GM21528 (cell line): ENCODE results near the gene SRCAP.

Experiments
- ATAC-seq: cut with Tn5 transposase; IDR thresholded peaks from one replicate; pipeline ENCODE4 v1.9.1; 2021; ENCODE audit warnings: mild to moderate bottlenecking, moderate library complexity; ENCODE audit not compliant: unreplicated experiment, low FRiP score

Gene SRCAP

GRCh38 chr16:30769379-30770089, 70.6 kb downstream of the SRCAP start:
- ATAC-seq: no peak

DNA sequence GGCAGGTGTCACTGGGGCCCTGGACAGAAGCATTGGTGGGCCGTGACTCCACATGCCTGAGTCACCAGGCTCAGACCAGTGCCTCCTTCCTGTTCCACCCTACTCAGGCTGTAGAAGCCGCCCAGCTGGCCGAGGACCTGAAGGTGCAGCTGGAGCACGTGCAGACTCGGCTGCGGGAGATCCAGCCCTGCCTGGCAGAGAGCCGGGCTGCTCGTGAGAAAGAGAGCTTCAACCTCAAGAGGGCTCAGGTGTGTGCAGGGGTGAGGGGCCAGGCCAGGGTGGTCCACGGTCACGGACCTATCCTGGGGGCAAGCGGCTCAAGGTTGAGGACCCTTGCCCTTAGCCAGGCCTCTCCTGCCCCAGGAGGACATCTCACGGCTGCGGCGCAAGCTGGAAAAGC, 72.8 kb downstream of the SRCAP start:
- ATAC-seq: no peak

DNA sequence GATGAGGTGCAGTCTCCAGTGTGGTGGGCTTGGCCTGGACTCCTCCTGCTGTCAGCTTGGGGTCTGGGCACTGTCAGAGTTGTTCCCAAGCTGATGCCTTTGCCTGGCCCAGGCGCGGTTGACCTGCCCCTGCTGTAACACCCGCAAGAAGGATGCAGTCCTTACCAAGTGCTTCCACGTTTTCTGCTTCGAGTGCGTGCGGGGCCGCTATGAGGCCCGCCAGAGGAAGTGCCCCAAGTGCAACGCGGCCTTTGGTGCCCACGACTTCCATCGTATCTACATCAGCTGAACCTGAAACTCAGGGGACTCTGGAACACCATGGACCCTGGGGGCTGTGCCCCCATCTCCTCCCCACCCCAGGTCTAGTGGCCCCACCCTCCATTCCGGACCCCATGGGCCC, 74.9 kb downstream of the SRCAP start:
- no peak for ATAC-seq

GRCh38 chr16:30774367-30775130, 75.6 kb downstream of the SRCAP start:
- no peak for ATAC-seq

DNA sequence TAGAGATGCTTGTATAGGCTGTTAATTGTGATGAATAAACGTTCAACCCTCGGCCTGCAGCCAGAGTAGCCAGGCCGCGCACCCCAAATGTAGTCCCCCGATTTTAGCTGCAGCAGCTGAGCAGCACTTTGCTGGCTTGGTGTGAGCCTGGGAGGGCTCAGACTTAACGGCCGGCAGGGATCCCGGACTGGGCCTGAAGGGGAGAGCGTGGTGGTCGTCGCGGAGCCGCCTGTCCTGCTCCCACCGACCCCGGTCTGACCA, 76.1 kb downstream of the SRCAP start:
- ATAC-seq: no peak

DNA sequence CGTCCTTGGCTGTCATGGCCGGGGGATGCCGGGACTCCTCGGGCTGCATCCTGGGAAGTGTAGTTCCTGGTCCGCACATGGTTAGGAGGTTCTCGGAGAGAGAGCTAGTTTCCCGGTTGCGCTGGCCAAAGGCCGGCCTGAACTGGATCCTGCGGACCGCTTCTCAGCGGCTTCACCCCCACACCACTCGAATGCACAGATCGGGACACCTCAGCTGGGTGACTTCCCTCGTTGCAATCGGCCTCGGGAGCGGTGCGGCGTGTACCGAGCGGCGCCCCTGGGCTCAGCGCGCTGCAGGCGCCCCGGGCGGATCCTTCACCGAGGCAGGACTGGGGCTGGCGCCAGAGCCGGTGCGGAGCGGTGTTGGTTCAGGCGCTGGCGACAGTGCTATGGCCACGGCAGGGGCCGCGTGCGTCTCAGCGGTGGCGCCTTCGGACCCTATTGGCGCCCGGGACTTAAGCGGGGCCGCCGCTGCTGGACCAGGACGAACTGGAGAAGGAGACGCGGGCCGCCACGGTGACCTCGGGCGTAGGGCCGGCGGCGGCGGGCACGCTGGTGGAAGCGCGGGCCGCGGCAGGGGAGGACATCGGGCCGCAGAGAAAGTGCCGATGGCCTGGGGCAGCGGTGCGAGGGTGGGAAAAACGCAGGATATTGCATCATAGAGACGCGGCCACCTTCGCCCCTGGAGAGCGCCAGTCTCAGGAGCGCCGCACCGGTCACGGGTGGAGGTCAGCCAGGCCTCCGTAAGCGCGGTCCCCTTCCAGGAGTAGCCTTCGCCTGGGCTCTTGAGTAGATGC, 76.6 kb downstream of the SRCAP start:
- ATAC-seq: no peak

- ATAC-seq: no peak
Observed at GRCh38 chr16:30777591-30778297, 78.8 kb downstream of the SRCAP start.

- ATAC-seq: no peak
Observed at GRCh38 chr16:30778549-30779244, 79.7 kb downstream of the SRCAP start.

GRCh38 chr16:30779596-30779995, 80.6 kb downstream of the SRCAP start:
- no peak for ATAC-seq

GRCh38 chr16:30780021-30780420, 81.0 kb downstream of the SRCAP start:
- ATAC-seq: no peak

GRCh38 chr16:30780549-30780948, 81.6 kb downstream of the SRCAP start:
- no peak for ATAC-seq

DNA sequence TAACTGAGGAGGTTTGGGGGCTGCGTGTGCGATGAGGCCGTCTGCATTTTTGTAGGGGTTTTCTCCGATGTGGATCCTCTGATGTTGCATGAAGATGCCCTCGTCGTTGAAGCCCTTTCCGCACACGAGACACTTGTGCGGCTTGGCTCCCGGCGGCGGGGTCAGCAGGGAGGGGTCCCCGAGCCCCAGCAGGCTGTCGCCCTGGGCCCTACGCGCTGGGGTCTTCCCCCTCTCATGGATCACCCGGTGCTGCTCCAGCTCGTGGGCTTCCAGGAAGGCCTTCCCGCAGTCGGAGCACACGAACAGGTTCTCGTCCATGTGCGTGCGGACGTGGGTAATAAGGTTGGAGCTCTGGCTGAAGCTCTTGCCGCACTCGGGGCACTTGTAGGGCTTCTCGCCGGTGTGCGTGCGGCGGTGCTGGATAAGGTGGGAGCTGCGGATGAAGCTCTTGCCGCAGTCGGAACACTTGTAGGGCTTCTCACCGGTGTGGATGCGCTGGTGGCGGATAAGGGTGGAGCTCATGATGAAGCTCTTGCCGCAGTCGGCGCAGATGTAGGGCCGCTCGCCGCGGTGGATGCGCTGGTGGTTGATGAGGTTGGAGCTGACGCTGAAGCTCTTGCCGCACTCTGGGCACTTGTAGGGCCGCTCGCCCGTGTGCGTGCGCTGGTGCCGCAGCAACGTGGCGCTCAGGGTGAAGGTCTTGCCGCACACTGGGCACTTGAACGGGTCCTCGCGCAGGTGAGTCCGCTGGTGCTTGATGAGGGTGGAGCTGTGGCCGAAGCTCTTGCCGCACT, 83.7 kb downstream of the SRCAP start:
- ATAC-seq: no peak

DNA sequence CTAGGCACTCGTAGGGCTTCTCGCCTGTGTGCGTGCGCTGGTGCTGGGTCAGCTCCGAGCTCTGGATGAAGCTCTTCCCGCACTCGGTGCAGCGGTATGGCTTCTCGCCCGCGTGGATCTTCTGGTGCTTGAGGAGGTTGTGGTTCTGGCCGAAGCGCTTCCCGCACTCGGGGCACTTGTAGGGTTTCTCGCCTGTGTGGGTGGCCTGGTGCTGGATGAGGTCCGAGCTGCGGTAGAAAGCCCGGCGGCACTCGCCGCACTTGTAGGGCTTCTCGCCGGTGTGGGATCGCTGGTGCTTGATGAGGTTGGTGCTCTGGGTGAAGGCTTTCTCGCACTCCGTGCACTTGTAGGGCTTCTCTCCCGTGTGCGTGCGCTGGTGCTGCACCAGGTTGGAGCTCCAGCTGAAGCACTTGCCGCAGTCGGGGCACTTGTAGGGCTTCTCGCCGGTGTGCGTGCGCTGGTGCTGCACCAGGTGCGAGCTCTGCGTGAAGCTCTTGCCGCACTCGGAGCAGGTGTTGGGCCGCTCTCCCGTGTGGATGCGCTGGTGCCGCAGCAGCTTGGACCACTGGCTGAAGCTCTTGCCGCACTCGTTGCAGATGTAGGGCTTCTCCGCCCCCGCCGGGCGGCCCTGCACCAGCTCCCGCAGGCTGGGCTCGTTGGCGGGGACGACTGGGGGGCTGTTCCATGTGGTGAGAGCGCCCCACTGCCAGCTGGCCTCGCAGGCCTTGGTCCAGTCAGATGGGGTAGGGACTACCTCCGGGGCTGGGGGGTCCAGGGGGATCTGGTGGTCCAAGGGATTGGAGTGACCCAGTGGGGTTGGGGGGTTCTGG, 84.5 kb downstream of the SRCAP start:
- ATAC-seq: no peak

DNA sequence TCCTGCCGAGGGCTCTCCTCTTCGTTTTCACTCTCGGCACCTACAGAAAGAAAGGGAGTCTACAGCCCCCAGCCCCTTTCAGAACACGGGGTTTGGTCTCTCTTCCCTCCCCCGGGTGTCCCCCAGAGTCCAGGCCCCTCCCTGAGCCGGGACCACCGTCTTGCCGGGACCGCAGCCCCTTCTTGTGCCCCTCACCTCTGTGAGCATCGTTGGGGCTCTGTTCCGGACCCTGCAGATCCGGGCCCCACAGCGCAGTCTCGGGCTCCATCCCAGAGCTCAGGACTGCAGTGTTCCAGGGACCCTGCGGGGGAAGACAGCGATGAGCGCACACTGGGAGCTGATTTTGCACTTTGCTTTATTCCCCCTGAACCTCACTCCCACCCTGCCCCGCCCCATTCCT, 85.2 kb downstream of the SRCAP start:
- no peak for ATAC-seq

DNA sequence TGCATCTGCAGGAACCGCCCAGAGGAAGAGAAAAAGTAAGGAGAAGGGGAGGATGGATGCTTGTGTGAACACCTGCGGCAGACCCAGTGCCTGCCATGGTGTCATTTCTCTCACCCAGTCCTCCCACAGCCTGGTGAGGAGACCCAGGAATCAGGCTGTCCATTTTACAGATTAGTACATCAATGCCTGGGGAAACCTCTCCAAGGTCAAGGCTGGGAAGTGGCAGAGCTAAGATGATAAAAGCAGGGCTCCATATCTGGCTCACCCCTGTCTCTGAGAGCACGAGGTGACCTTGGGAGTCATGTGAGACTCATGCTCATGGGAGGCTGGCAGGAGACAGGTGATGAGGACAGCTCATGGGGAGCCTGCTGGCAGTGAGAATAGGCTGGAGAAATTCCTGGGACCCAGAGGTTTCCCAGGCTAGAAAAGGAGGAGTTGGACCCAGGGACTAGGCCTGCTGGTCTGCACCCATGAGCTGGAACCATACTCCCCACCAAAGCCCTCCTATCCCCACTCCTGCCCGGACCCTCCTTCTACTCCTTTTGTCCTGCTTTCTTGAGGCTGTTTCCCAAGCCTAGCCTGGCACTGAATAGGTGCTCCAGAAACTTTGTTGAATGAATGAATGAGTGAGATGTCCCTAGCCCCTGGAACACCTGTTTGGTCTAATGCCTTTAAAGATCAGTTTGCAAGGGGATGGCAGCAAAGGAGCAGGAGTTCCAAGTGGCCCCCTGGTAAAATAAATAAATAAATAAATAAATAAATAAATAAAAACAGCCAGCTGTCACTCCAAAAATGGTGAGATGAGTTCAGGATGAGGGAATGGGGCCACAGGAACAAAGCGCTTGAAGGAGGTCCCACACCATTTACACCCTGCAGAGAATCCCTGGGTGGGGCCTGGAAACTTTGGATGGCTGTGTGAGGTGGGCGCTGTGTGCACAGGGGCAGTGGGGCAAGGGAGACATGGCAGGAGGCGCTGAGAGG, 86.4 kb downstream of the SRCAP start:
- ATAC-seq: no peak

- no peak for ATAC-seq
Observed at GRCh38 chr16:30786115-30786935, 87.4 kb downstream of the SRCAP start.
